ENCODE results near the gene ADGRG6. TPM values are rescaled to one million over a fixed set of nuclear protein-coding genes. Genes with fewer than 3 reads are reported as not detected.
"Not testable (repeated sequence)": the region's sequence is repeated elsewhere in the genome, so short reads cannot be mapped to it uniquely, and the experiment has no call there.

Gene ADGRG6
- total RNA-seq, 1 experiment from 2014 or later = 98.7 TPM

DNA sequence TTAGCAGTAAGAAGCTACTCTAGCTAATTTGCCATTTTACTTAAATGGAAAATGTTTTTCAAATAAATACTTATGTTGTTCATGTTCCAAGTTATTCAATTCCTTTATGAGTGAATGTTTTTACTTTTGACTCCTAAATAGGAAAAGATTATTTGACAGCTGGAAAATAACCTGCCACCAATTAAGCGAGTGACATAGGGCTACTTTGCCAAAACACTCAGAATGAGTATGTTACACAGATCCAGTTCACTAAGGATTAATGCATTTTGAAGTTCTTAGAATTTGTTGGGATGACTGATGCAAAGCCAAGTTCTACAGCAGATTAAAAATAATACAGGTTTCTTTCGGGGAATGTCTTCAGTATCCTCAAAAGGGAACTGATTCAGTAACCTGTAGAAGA lies 144.4 kb downstream of the ADGRG6 start:
- H3K36me3 ChIP-seq (ENCODE audit: control insufficient read depth, insufficient read depth, low read length) = peaks cover 3% of the 10 kb centered on the region
- CTCF ChIA-PET = no interaction called here
- no peaks in the 10 kb centered on the region for H3K27me3 ChIP-seq (replicated peaks; ENCODE audit: control insufficient read depth, insufficient read depth, low read length)
- intact Hi-C loops (cut with micrococcal nuclease; ENCODE audit: unreplicated experiment) = no loop called here
- POLR2A ChIA-PET = no interaction called here
- H3K9me3 Mint-ChIP-seq (ENCODE audit: unreplicated experiment) = no peaks in the 10 kb centered on the region
- no peaks in the 10 kb centered on the region for H3K4me1 Mint-ChIP-seq (ENCODE audit: low read depth, unreplicated experiment)
- TF ChIP-seq, protein P1, sequence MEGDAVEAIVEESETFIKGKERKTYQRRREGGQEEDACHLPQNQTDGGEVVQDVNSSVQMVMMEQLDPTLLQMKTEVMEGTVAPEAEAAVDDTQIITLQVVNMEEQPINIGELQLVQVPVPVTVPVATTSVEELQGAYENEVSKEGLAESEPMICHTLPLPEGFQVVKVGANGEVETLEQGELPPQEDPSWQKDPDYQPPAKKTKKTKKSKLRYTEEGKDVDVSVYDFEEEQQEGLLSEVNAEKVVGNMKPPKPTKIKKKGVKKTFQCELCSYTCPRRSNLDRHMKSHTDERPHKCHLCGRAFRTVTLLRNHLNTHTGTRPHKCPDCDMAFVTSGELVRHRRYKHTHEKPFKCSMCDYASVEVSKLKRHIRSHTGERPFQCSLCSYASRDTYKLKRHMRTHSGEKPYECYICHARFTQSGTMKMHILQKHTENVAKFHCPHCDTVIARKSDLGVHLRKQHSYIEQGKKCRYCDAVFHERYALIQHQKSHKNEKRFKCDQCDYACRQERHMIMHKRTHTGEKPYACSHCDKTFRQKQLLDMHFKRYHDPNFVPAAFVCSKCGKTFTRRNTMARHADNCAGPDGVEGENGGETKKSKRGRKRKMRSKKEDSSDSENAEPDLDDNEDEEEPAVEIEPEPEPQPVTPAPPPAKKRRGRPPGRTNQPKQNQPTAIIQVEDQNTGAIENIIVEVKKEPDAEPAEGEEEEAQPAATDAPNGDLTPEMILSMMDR (IDR thresholded peaks at IDR 0.05; ENCODE audit: insufficient read depth in 1 of 2, low read depth in 1 of 2, low read length in 1 of 2, severe bottlenecking in 1 of 2, unreplicated experiment in 1 of 2) = no peak
- H3K4me3 Mint-ChIP-seq (ENCODE audit: unreplicated experiment) = no peak overlapping the region
- H3K4me3 ChIP-seq (ENCODE audit: low read depth, low read length) = no peak overlapping the region
- no peak for DNase-seq
- H3K4me1 ChIP-seq = no peaks in the 10 kb centered on the region
- no peaks in the 10 kb centered on the region for H3K27me3 Mint-ChIP-seq (ENCODE audit: insufficient read depth, unreplicated experiment)
- BruUV-seq (replicated peaks) = no TSS peak
- no peak overlapping the region for H3K27ac Mint-ChIP-seq (ENCODE audit: unreplicated experiment)
- no peaks in the 10 kb centered on the region for H3K9me3 ChIP-seq
- peaks cover 76% of the 10 kb centered on the region for H3K36me3 Mint-ChIP-seq (ENCODE audit: insufficient read depth, unreplicated experiment)

DNA sequence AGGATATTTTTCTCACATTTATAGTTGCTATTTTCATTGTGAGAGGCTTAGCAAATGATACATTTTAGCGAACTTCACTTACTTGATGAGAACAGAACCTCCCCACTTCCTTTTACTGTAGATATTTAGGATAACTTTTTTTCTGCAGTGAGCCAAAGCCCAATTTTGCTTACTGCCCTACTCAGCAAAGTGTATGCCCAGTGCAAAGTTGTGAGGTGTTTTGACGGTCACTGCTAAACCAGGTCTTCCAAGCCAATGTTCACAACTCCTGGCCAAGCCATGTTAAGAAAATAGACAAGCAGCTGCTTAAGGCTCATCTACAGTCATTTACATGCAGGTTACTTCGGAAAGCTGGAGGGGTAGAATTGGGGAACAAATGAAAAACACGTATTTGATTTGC lies 144.8 kb downstream of the ADGRG6 start:
- CTCF ChIA-PET = no interaction called here
- intact Hi-C loops (cut with micrococcal nuclease; ENCODE audit: unreplicated experiment) = no loop called here

DNA sequence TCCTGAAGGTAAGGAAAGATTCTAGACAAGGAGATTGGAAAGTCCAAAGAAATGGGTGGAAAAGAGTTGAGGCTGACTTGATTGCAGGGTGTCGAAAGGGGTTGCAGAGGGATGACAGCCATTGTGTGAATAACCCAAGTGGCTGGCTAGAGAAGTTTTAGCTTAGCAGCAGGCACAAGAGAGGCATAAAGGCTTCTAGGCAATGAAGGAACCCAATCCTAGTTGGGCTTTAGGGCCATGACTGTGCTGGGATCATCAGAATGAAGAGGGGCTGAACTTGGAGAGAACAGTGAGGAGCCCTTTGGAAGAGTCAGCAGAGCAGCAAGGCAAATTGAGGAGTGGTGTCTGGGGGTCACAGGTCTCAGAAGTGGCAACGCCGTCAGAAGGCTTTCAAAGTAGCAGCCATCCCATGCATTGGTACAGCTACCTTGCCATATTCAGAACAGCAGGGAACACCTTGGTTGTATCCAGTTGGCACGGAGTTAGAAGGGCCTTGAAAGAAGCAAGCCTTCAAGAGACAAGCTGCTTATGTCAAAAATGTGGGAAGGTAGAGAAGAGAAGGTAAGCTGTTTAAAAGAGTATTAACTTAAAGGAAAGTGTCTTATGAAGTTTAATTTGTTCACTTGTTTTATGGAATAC lies 146.4 kb downstream of the ADGRG6 start:
- intact Hi-C loops (cut with micrococcal nuclease; ENCODE audit: unreplicated experiment) = no loop called here
- BruUV-seq (replicated peaks) = no TSS peak
- Histone ChIP-seq H3K9me3 (no peaks in the 10 kb centered on the region), H3K36me3 (ENCODE audit: control insufficient read depth, insufficient read depth, low read length) (peaks cover 5% of the 10 kb centered on the region), H3K27me3 (replicated peaks; ENCODE audit: control insufficient read depth, insufficient read depth, low read length) (no peaks in the 10 kb centered on the region), H3K4me1 (no peaks in the 10 kb centered on the region), H3K4me3 (ENCODE audit: low read depth, low read length) (no peak overlapping the region)
- Mint-ChIP-seq H3K27me3 (ENCODE audit: insufficient read depth, unreplicated experiment) (no peaks in the 10 kb centered on the region), H3K4me1 (ENCODE audit: low read depth, unreplicated experiment) (peaks cover 8% of the 10 kb centered on the region), H3K4me3 (ENCODE audit: unreplicated experiment) (no peak overlapping the region), H3K27ac (ENCODE audit: unreplicated experiment) (no peak overlapping the region), H3K36me3 (ENCODE audit: insufficient read depth, unreplicated experiment) (peaks cover 83% of the 10 kb centered on the region), H3K9me3 (ENCODE audit: unreplicated experiment) (peaks cover 9% of the 10 kb centered on the region)
- DNase-seq = no peak
- TF ChIP-seq, protein P1 (IDR thresholded peaks at IDR 0.05; ENCODE audit: insufficient read depth in 1 of 2, low read depth in 1 of 2, low read length in 1 of 2, severe bottlenecking in 1 of 2, unreplicated experiment in 1 of 2) = no peak
- POLR2A ChIA-PET = no interaction called here
- CTCF ChIA-PET = no interaction called here

More for the DNA sequence above, 144.8 kb downstream of the ADGRG6 start:
- Histone ChIP-seq H3K4me1 (no peaks in the 10 kb centered on the region), H3K9me3 (no peaks in the 10 kb centered on the region), H3K27me3 (replicated peaks; ENCODE audit: control insufficient read depth, insufficient read depth, low read length) (no peaks in the 10 kb centered on the region), H3K4me3 (ENCODE audit: low read depth, low read length) (no peak overlapping the region), H3K36me3 (ENCODE audit: control insufficient read depth, insufficient read depth, low read length) (peaks cover 6% of the 10 kb centered on the region)
- Mint-ChIP-seq H3K27me3 (ENCODE audit: insufficient read depth, unreplicated experiment) (no peaks in the 10 kb centered on the region), H3K36me3 (ENCODE audit: insufficient read depth, unreplicated experiment) (peaks cover 79% of the 10 kb centered on the region), H3K9me3 (ENCODE audit: unreplicated experiment) (no peaks in the 10 kb centered on the region), H3K4me3 (ENCODE audit: unreplicated experiment) (no peak overlapping the region), H3K27ac (ENCODE audit: unreplicated experiment) (no peak overlapping the region), H3K4me1 (ENCODE audit: low read depth, unreplicated experiment) (no peaks in the 10 kb centered on the region)
- TF ChIP-seq, protein P1 (IDR thresholded peaks at IDR 0.05; ENCODE audit: insufficient read depth in 1 of 2, low read depth in 1 of 2, low read length in 1 of 2, severe bottlenecking in 1 of 2, unreplicated experiment in 1 of 2) = no peak
- no TSS peak for BruUV-seq (replicated peaks)
- DNase-seq = no peak
- POLR2A ChIA-PET = no interaction called here

DNA sequence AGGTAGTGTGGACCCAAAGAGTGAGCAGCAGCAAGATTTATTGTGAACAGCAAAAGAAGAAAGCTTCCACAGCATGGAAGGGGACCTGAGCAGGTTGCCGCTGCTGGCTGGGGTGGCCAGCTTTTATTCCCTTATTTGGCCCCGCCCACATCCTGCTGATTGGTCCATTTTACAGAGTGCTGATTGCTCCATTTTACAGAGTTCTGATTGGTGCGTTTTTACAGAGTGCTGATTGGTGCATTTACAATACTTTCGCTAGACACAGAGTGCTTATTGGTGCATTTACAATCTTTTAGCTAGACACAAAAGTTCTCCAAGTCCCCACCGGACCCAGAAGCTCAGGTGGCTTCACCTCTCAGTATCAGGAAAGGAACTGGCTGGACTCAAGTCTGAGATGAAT lies 149.0 kb downstream of the ADGRG6 start:
- POLR2A ChIA-PET; H3K9me3 Mint-ChIP-seq (ENCODE audit: unreplicated experiment); H3K4me3 Mint-ChIP-seq (ENCODE audit: unreplicated experiment); H3K27me3 Mint-ChIP-seq (ENCODE audit: insufficient read depth, unreplicated experiment); intact Hi-C loops (cut with micrococcal nuclease; ENCODE audit: unreplicated experiment); H3K36me3 ChIP-seq (ENCODE audit: control insufficient read depth, insufficient read depth, low read length); H3K27me3 ChIP-seq (replicated peaks; ENCODE audit: control insufficient read depth, insufficient read depth, low read length); BruUV-seq (replicated peaks); H3K9me3 ChIP-seq; DNase-seq; H3K4me1 Mint-ChIP-seq (ENCODE audit: low read depth, unreplicated experiment); H3K4me3 ChIP-seq (ENCODE audit: low read depth, low read length); H3K4me1 ChIP-seq; H3K27ac Mint-ChIP-seq (ENCODE audit: unreplicated experiment); CTCF ChIA-PET: not testable (repeated sequence)
- peaks cover 67% of the 10 kb centered on the region for H3K36me3 Mint-ChIP-seq (ENCODE audit: insufficient read depth, unreplicated experiment)

Measured in Caco-2 (cell line).